ENCODE results near the gene KRTAP1-4. TPM values are rescaled to one million over a fixed set of nuclear protein-coding genes. Genes with fewer than 3 reads are reported as not detected.
"Not testable (repeated sequence)": the region's sequence is repeated elsewhere in the genome, so short reads cannot be mapped to it uniquely, and the experiment has no call there.

KRTAP1-4 gene
- total RNA-seq, 3 donors from 2014 or later = not detected

DNA sequence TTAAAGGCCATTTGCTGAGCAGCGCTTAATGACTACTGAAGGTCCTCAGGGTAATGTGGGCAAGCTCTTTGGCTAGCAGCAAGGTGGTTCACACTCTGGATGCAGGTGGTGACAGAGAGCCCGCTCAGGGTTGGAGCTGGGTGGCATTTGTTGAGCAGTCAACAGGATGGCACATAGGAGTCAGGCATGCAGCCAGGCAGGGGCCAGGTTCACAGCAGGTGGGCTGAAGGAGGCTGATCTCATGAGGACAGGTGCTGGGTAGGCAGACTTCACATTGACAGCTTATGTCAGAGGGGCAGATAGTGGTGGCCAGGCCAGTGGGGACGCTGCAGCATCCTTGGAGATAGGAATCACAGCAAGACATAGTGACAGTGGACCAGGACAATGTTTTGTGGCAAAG, 25.6 kb downstream of the KRTAP1-4 start:
- Mint-ChIP-seq H3K27me3 (ENCODE audit: low read depth) (peaks cover 7% of the 10 kb centered on the region), H3K36me3 (ENCODE audit: insufficient read depth) (no peaks in the 10 kb centered on the region), H3K9me3 (no peaks in the 10 kb centered on the region), H3K4me1 (ENCODE audit: low read depth) (no peaks in the 10 kb centered on the region), H3K4me3 (no peak overlapping the region)
- ATAC-seq = no peak
- DNase-seq = no peak

DNA sequence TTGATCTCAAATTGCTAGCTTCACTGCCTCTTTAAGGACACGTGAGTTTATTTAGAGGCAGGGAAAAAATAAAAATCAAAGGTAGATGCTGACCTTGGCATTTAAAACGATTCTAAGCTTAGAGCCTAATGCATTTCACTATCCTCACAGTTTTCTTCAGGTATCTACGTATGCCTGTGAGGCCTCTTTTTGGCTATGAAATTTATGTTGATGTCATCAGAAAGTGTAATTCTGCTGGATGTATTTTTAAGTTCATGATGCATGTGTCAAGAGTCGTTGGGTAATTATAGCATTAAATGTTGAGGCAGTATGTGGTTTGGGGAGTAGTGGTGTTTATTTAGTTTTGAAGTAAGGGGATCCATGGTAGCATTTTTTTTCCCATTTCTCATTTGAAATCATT, 26.1 kb downstream of the KRTAP1-4 start:
- no peak for ATAC-seq
- peaks cover 12% of the 10 kb centered on the region for H3K27me3 Mint-ChIP-seq (ENCODE audit: low read depth)
- H3K4me1 Mint-ChIP-seq (ENCODE audit: low read depth) = no peaks in the 10 kb centered on the region
- H3K9me3 Mint-ChIP-seq = no peaks in the 10 kb centered on the region
- no peaks in the 10 kb centered on the region for H3K36me3 Mint-ChIP-seq (ENCODE audit: insufficient read depth)
- no peak overlapping the region for H3K4me3 Mint-ChIP-seq
- no peak for DNase-seq

DNA sequence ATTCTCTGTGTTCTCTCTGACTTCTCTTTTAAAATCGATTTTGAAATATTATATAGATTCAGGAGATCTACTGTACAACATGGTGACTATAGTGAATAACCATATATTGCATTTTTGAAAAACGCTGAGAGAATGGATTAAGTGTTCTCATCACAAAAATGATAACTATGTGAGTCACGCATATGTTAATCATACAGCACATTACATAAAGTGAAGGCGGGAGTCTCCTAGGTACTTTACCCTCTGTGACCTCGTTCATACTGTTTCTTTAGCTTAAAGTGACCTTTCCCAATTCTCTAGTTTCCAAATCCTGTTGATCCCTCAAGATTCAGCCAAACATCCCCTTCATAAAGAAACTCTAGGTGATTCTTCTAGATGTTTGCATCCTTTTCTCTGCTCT, 27.2 kb downstream of the KRTAP1-4 start:
- Mint-ChIP-seq H3K27me3 (ENCODE audit: low read depth) (peaks cover 16% of the 10 kb centered on the region), H3K4me3 (no peak overlapping the region), H3K36me3 (ENCODE audit: insufficient read depth) (no peaks in the 10 kb centered on the region), H3K4me1 (ENCODE audit: low read depth) (no peaks in the 10 kb centered on the region), H3K9me3 (no peaks in the 10 kb centered on the region)
- DNase-seq (no peak), ATAC-seq (no peak)

DNA sequence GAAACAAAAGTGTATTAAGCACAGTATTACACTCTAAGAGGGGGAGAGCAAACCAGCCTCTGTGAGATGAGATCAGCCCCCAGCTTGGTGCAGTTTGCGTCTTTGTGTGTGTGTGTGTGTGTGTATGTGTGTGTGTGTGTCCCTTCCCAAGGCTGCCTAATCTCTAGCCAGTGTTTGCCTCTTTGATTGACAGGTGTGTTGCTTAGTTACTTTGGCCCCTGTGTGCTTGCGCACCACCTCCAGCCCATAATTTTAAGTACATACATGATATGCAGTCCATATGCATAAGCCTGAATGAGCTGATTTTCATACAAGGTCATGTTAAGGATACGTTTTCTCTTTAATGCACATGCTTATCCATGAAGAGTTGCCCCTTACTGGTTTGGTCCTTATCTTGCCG, 28.2 kb downstream of the KRTAP1-4 start:
- no peak for ATAC-seq
- DNase-seq = no peak
- no peaks in the 10 kb centered on the region for H3K36me3 Mint-ChIP-seq (ENCODE audit: insufficient read depth)
- H3K4me3 Mint-ChIP-seq = no peak overlapping the region
- no peaks in the 10 kb centered on the region for H3K9me3 Mint-ChIP-seq
- peaks cover 21% of the 10 kb centered on the region for H3K27me3 Mint-ChIP-seq (ENCODE audit: low read depth)
- no peaks in the 10 kb centered on the region for H3K4me1 Mint-ChIP-seq (ENCODE audit: low read depth)

DNA sequence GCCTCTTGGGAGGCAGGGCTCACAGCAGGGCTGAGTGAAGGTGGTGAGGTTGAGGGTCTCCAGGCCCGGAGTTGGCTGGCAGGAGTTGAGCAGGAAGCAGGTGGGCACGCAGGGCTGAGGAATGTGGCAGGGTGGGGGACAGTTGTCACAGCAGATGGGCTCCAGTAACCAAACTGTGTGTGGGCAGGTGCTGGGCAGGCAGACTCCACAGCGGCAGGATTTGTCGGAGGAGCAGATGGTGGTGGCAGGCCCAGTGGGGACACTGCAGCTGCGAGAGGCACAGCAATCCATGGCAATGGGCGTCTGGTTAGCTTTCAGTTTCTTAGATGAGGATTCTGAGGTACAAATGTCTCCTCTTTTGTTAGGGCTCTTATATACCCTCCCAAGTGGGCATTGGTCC, 30.4 kb downstream of the KRTAP1-4 start, which contains the start of gene KRTAP3-2:
KRTAP3-2 (minus strand) TSS at position 344 of the 400 bp plus-strand sequence; CDS start at position 291, 53 bp downstream.
- peaks cover 29% of the 10 kb centered on the region for H3K27me3 Mint-ChIP-seq (ENCODE audit: low read depth)
- not testable (repeated sequence) for DNase-seq; H3K36me3 Mint-ChIP-seq (ENCODE audit: insufficient read depth); ATAC-seq; H3K9me3 Mint-ChIP-seq; H3K4me1 Mint-ChIP-seq (ENCODE audit: low read depth); H3K4me3 Mint-ChIP-seq

DNA sequence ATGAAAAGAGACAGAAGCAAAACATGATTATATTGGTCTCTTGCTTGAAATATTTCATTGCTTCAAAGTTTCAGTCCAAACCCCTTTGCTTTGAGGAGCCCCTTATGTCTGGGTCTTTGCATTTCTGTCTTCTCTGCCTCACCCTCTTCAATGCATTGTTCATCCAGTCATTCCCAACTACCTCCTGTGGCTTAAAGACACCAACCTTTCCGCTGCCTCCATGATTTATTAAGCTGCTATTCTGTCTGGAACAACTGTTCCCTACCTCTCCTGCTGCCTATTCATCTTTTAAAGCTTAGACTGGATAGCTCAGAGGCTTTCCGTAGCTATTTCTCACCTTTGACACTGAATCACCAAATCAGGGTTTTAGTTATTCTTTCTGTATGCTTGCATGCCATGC, 32.6 kb downstream of the KRTAP1-4 start:
- ATAC-seq (no peak), DNase-seq (no peak)
- H3K9me3 Mint-ChIP-seq = no peaks in the 10 kb centered on the region
- no peak overlapping the region for H3K4me3 Mint-ChIP-seq
- H3K36me3 Mint-ChIP-seq (ENCODE audit: insufficient read depth) = no peaks in the 10 kb centered on the region
- no peaks in the 10 kb centered on the region for H3K4me1 Mint-ChIP-seq (ENCODE audit: low read depth)
- H3K27me3 Mint-ChIP-seq (ENCODE audit: low read depth) = peaks cover 44% of the 10 kb centered on the region

DNA sequence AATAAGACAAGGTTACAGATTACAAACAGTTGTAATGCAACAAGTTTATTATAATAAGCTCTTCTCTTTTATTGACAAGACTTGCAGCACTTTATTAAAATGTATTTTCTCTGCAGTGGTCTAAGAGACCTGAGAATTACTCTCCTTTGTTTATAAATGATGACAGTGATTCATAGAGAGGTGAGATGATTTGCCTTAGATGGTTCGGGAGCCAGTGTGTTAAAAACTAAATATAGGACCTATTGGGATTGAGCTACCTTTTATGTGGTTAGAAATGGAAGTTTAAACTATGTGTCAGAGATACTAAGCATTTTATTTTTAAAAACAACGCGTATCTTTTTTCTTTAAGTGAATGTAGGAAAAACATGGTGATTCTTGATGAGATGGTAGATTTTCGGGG, 33.2 kb downstream of the KRTAP1-4 start:
- Mint-ChIP-seq H3K36me3 (ENCODE audit: insufficient read depth) (no peaks in the 10 kb centered on the region), H3K4me3 (no peak overlapping the region), H3K27me3 (ENCODE audit: low read depth) (peaks cover 49% of the 10 kb centered on the region)

DNA sequence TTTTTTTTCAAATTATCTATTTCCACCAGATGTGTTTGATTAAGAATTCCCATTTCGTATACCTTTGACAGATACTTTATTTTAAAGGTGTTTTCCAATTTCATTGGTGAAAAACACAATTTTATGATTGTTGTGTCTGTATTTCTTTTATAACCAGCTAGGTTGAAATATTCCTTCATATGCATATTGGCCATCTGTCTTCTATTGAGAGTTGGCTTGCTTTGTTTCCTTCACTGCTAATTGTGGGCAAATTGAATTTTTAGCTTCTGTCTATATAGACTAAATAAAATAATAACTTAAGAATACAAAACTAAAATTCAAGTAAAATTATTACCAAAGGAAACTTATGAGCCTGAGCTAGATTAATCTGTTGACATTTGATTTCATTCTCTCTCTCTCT, 34.9 kb downstream of the KRTAP1-4 start:
- Mint-ChIP-seq H3K9me3 (no peaks in the 10 kb centered on the region), H3K36me3 (ENCODE audit: insufficient read depth) (no peaks in the 10 kb centered on the region), H3K4me1 (ENCODE audit: low read depth) (no peaks in the 10 kb centered on the region), H3K4me3 (no peak overlapping the region), H3K27me3 (ENCODE audit: low read depth) (peaks cover 52% of the 10 kb centered on the region)
- DNase-seq = no peak
- ATAC-seq = no peak

More for the DNA sequence above, 33.2 kb downstream of the KRTAP1-4 start:
- DNase-seq (no peak), ATAC-seq (no peak)
- no peaks in the 10 kb centered on the region for H3K9me3 Mint-ChIP-seq
- no peaks in the 10 kb centered on the region for H3K4me1 Mint-ChIP-seq (ENCODE audit: low read depth)

DNA sequence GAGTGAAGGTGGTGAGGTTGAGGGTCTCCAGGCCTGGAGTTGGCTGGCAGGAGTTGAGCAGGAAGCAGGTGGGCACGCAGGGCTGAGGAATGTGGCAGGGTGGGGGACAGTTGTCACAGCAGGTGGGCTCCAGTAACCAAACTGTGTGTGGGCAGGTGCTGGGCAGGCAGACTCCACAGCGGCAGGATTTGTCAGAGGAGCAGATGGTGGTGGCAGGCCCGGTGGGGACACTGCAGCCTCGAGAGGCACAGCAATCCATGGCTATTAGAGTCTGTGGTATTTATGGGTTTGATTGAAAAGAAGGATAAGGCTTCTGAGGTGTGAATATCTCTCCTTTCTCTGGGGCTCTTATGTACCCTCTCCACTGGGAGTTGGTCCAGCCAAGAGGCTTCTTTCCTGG, 36.2 kb downstream of the KRTAP1-4 start, which contains the start of gene KRTAP3-3:
KRTAP3-3 (minus strand) TSS at position 326 of the 400 bp plus-strand sequence; CDS start at position 259, 67 bp downstream.
- H3K27me3 Mint-ChIP-seq (ENCODE audit: low read depth) = peaks cover 50% of the 10 kb centered on the region
- H3K9me3 Mint-ChIP-seq = no peaks in the 10 kb centered on the region
- H3K4me3 Mint-ChIP-seq = no peak within 1 kb of the TSS
- ATAC-seq = no peak
- H3K4me1 Mint-ChIP-seq (ENCODE audit: low read depth) = no peaks in the 10 kb centered on the region
- H3K36me3 Mint-ChIP-seq (ENCODE audit: insufficient read depth) = no peaks in the 10 kb centered on the region
- no peak for DNase-seq

DNA sequence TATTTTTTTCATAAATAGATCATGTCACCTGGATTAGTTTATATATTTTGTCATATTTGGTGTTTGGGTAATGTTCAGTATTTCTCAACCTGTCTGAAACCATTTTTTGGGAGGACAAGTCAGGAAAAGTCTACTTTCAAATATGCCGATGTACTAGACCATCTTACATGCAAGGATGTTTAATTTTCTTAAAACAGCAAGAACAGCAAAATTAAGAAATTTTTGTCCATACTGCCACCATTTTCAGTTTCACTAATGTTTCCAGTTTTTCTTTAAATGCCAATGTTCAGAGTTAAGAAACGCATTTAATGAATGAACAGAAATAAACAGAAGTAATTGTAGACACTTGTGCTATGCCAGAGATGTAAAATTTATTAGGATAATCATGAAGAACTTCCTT, 36.9 kb downstream of the KRTAP1-4 start:
- H3K4me3 Mint-ChIP-seq = no peak overlapping the region
- no peak for DNase-seq
- peaks cover 47% of the 10 kb centered on the region for H3K27me3 Mint-ChIP-seq (ENCODE audit: low read depth)
- H3K36me3 Mint-ChIP-seq (ENCODE audit: insufficient read depth) = no peaks in the 10 kb centered on the region
- no peaks in the 10 kb centered on the region for H3K4me1 Mint-ChIP-seq (ENCODE audit: low read depth)
- H3K9me3 Mint-ChIP-seq = no peaks in the 10 kb centered on the region
- ATAC-seq = no peak

DNA sequence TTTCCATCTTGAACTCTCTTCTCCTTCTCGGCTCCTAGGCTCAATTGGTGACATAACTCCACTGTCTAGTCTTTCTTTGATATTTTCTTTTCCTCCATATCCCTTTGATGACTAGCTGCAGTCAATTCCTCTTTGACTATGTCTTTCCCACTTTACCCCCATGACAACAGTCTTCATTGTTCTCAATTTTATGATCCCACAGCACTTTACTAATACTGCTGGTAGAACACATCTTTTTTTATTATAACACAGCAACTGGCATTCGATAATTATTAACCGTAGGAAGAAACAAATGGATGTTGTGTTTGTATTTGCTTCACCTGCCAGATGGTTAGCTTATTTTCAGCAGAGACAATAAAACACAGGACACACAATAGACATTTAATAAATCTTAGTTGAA, 37.3 kb downstream of the KRTAP1-4 start:
- H3K4me1 Mint-ChIP-seq (ENCODE audit: low read depth) = no peaks in the 10 kb centered on the region
- peaks cover 46% of the 10 kb centered on the region for H3K27me3 Mint-ChIP-seq (ENCODE audit: low read depth)
- no peaks in the 10 kb centered on the region for H3K36me3 Mint-ChIP-seq (ENCODE audit: insufficient read depth)
- no peaks in the 10 kb centered on the region for H3K9me3 Mint-ChIP-seq
- DNase-seq = no peak
- H3K4me3 Mint-ChIP-seq = no peak overlapping the region
- no peak for ATAC-seq

DNA sequence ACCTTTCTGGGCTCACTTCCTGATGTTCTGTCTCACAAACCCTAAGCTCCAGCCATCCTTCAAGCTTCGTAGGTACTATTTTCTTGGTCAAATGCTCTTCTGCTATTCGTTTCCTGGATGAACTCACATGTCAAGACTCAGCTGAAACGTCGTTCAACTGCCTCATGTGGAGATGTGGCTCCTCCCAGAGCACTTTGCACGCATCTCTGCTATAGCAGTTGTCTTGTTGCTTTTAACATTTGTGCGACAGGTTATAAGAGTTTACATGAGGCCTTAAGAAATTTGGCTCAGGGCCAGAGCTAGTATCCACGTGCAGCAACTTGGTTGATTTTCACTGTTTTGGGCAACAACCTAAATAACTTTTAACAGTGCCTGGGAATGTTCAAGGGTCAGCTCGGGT, 43.1 kb downstream of the KRTAP1-4 start:
- no peak overlapping the region for H3K4me3 Mint-ChIP-seq
- H3K9me3 Mint-ChIP-seq = no peaks in the 10 kb centered on the region
- H3K4me1 Mint-ChIP-seq (ENCODE audit: low read depth) = no peaks in the 10 kb centered on the region
- H3K36me3 Mint-ChIP-seq (ENCODE audit: insufficient read depth) = no peaks in the 10 kb centered on the region
- ATAC-seq (no peak), DNase-seq (no peak)
- peaks cover 16% of the 10 kb centered on the region for H3K27me3 Mint-ChIP-seq (ENCODE audit: low read depth)

DNA sequence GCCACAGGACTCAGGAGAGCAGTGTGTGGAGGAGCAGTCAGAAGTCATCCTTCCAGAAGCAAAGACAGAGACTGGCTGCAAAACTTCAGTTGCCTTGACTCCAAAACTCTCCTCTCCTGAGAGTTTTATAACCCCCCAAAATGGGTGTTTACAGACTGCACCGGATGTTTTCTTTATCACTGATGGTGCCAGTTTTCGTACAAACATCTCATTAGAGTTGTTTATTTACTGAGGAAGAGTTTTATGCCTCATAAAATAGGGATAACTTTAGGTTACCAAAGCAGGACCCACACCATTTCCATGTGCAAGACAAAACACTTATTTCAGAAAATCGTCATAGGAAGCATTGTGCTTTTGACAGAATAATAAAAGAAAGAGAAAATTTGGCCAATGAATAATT, 45.8 kb downstream of the KRTAP1-4 start, which contains the start of gene KRT40:
KRT40 (minus strand) TSS at position 101 of the 400 bp plus-strand sequence; CDS start at position 48, 53 bp downstream.
- Mint-ChIP-seq H3K27me3 (ENCODE audit: low read depth) (peaks cover 8% of the 10 kb centered on the region), H3K9me3 (no peaks in the 10 kb centered on the region), H3K36me3 (ENCODE audit: insufficient read depth) (no peaks in the 10 kb centered on the region), H3K4me3 (no peak within 1 kb of the TSS), H3K4me1 (ENCODE audit: low read depth) (no peaks in the 10 kb centered on the region)
- DNase-seq = no peak
- no peak for ATAC-seq

DNA sequence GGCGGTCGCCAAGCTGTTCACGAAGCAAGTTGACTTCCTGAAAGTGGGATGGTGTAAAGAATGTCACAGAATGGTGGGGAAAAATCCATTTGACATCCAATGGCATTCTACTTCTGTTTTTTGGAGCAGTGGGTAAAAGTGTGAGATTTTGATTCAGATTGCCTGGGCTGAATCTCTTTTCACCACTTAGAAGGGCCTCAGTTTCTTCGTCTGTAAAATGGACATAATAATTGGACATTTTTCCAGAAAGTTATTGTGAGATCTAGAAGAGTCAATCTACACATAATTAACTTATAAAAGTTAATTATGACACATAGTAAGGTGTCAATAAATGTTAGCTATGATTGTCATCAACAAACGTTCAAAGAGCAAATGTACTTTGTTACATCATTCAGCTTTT, 48.9 kb downstream of the KRTAP1-4 start:
- no peak for DNase-seq
- ATAC-seq = no peak
- Mint-ChIP-seq H3K27me3 (ENCODE audit: low read depth) (peaks cover 13% of the 10 kb centered on the region), H3K4me3 (no peak overlapping the region), H3K4me1 (ENCODE audit: low read depth) (no peaks in the 10 kb centered on the region), H3K9me3 (no peaks in the 10 kb centered on the region), H3K36me3 (ENCODE audit: insufficient read depth) (no peaks in the 10 kb centered on the region)

DNA sequence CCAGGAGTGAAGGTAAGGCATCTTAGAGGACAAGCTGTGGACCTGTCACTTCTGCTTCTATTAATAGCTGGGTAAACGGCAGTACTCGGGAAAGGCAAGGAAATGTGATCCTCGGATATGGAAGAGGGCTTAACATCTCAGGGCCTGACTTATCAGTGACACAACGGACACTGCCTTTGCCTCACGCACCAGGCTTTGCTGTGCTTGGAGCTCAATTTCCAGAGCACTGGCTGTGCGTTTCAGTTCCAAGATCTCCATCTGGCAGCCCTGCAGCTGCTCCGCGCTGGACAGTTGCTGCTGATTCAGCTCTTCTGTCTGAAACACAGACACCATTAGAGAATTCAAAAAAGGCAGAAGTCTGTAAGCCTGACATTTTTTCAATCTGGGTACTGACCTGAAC, 49.4 kb downstream of the KRTAP1-4 start:
- H3K27me3 Mint-ChIP-seq (ENCODE audit: low read depth) = peaks cover 17% of the 10 kb centered on the region
- ATAC-seq (no peak), DNase-seq (no peak)
- H3K36me3 Mint-ChIP-seq (ENCODE audit: insufficient read depth) = no peaks in the 10 kb centered on the region
- H3K9me3 Mint-ChIP-seq = no peaks in the 10 kb centered on the region
- H3K4me1 Mint-ChIP-seq (ENCODE audit: low read depth) = no peaks in the 10 kb centered on the region
- no peak overlapping the region for H3K4me3 Mint-ChIP-seq

DNA sequence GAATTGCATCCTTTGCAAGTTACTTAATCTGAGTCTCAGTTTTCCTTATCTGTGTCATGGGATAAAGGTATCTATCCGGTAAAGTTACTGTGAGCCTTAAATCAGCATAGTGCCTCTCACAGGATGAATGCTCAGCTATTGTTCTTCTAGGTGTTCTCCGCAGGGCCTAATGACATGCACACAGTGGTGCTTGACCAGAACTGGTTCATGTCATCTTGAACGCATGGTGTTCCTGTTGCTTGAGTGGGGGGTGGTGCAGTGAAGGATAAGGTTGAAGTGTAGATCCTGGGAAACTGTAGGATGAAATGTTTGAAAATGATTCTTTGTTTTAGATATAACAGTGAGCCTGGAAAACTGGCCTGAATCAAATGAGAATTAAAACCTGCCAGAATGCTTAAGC, 49.9 kb downstream of the KRTAP1-4 start:
- H3K36me3 Mint-ChIP-seq (ENCODE audit: insufficient read depth) = no peaks in the 10 kb centered on the region
- no peaks in the 10 kb centered on the region for H3K4me1 Mint-ChIP-seq (ENCODE audit: low read depth)
- peaks cover 21% of the 10 kb centered on the region for H3K27me3 Mint-ChIP-seq (ENCODE audit: low read depth)
- DNase-seq (no peak), ATAC-seq (no peak)
- H3K9me3 Mint-ChIP-seq = no peaks in the 10 kb centered on the region
- no peak overlapping the region for H3K4me3 Mint-ChIP-seq
